Measurements from ENCODE around the gene ENOX1. TPM values are rescaled to one million over a fixed set of nuclear protein-coding genes. Genes with fewer than 3 reads are reported as not detected.

ENOX1 gene
- total and polyA plus RNA-seq, 9 of the 15 experiments (the other 6 are each of a cell fraction or from before 2014, with no cell fraction given) = not detected

DNA sequence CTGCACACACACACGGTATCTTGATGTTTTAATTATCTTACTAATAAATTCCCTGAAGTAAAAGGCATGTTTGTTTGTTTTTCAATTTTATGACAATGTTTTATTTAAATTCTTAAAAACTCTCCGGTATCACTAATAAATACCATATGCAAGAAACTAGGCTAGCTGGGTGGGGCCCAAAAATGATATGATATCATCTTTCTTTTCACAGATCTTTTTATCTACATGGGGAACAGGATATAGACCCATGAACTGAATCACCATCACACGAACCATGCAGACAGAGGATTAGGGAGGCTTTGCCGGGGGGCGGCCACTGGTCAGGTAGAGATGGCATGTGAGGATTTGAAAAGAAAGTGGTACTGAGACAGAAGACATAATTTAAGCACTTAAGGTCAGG lies 266.4 kb downstream of the ENOX1 start (continued):
- no peak for TF ChIP-seq ZBTB7A (IDR thresholded peaks at IDR 0.05; ENCODE audit: borderline replicate concordance, control insufficient read depth, low read depth, low read length)

- ChIA-PET CTCF (ENCODE audit: low intra/inter-chr PET ratio) (no interaction called here), POLR2A (no interaction called here)
- in situ Hi-C loops (cut with MboI) (no loop called here), intact Hi-C loops (cut with micrococcal nuclease) (no loop called here)
- no peak for DNase-seq (ENCODE audit: extremely low read depth in 1 of 4, low spot score in 3 of 4)
- Histone ChIP-seq H3K79me2 (ENCODE audit: control insufficient read depth, insufficient read depth, low read length) (no peaks in the 10 kb centered on the region), H4K20me1 (replicated peaks; ENCODE audit: control insufficient read depth, insufficient read depth, low read length) (no peaks in the 10 kb centered on the region), H3K4me3 (no peak overlapping the region), H3K36me3 (ENCODE audit: control insufficient read depth, insufficient read depth, low read length) (no peaks in the 10 kb centered on the region), H3K4me2 (ENCODE audit: insufficient read depth, low read length) (no peak overlapping the region), H3K9me1 (ENCODE audit: control insufficient read depth, insufficient read depth, low read length) (no peaks in the 10 kb centered on the region), H3K9ac (ENCODE audit: insufficient read depth in 1 of 2, low read depth in 2 of 2, low read length in 2 of 2) (no peak overlapping the region), H3K27me3 (ENCODE audit: control insufficient read depth in 2 of 2, insufficient read depth in 2 of 2, low read length in 2 of 2) (no peaks in the 10 kb centered on the region), H3K4me1 (replicated peaks in 1 of 2; ENCODE audit: control insufficient read depth in 2 of 2, insufficient read depth in 2 of 2, low read length in 2 of 2) (no peaks in the 10 kb centered on the region), H3K9me3 (replicated peaks; ENCODE audit: control insufficient read depth, insufficient read depth, low read depth, low read length) (no peaks in the 10 kb centered on the region), H3K27ac (ENCODE audit: extremely low read depth, low read depth, low read length) (no peak overlapping the region), H2AFZ (ENCODE audit: low read depth, low read length) (no peak overlapping the region)
- ATAC-seq = no peak
- no TSS peak for BruUV-seq (replicated peaks)
- FAIRE-seq = no peak
- TF ChIP-seq MAFG (tag; conservative IDR thresholded peaks at IDR 0.05) (no peak), PHTF2 (CRISPR knock-in tag; IDR thresholded peaks at IDR 0.05) (no peak), HCFC1 (IDR thresholded peaks at IDR 0.05; ENCODE audit: low read depth, low read length) (no peak), KLF1 (tag; IDR thresholded peaks at IDR 0.05) (no peak), ZNF766 (CRISPR knock-in tag; conservative IDR thresholded peaks at IDR 0.05) (no peak), GABPA (tag; conservative IDR thresholded peaks at IDR 0.05; ENCODE audit: low read depth) (no peak), CAMTA2 (CRISPR knock-in tag; conservative IDR thresholded peaks at IDR 0.05) (no peak), ZNF583 (CRISPR knock-in tag; IDR thresholded peaks at IDR 0.05) (no peak), RBM39 (optimal IDR thresholded peaks at IDR 0.05; ENCODE audit: low read depth, low read length) (no peak)
- TF ChIP-seq, protein P1, sequence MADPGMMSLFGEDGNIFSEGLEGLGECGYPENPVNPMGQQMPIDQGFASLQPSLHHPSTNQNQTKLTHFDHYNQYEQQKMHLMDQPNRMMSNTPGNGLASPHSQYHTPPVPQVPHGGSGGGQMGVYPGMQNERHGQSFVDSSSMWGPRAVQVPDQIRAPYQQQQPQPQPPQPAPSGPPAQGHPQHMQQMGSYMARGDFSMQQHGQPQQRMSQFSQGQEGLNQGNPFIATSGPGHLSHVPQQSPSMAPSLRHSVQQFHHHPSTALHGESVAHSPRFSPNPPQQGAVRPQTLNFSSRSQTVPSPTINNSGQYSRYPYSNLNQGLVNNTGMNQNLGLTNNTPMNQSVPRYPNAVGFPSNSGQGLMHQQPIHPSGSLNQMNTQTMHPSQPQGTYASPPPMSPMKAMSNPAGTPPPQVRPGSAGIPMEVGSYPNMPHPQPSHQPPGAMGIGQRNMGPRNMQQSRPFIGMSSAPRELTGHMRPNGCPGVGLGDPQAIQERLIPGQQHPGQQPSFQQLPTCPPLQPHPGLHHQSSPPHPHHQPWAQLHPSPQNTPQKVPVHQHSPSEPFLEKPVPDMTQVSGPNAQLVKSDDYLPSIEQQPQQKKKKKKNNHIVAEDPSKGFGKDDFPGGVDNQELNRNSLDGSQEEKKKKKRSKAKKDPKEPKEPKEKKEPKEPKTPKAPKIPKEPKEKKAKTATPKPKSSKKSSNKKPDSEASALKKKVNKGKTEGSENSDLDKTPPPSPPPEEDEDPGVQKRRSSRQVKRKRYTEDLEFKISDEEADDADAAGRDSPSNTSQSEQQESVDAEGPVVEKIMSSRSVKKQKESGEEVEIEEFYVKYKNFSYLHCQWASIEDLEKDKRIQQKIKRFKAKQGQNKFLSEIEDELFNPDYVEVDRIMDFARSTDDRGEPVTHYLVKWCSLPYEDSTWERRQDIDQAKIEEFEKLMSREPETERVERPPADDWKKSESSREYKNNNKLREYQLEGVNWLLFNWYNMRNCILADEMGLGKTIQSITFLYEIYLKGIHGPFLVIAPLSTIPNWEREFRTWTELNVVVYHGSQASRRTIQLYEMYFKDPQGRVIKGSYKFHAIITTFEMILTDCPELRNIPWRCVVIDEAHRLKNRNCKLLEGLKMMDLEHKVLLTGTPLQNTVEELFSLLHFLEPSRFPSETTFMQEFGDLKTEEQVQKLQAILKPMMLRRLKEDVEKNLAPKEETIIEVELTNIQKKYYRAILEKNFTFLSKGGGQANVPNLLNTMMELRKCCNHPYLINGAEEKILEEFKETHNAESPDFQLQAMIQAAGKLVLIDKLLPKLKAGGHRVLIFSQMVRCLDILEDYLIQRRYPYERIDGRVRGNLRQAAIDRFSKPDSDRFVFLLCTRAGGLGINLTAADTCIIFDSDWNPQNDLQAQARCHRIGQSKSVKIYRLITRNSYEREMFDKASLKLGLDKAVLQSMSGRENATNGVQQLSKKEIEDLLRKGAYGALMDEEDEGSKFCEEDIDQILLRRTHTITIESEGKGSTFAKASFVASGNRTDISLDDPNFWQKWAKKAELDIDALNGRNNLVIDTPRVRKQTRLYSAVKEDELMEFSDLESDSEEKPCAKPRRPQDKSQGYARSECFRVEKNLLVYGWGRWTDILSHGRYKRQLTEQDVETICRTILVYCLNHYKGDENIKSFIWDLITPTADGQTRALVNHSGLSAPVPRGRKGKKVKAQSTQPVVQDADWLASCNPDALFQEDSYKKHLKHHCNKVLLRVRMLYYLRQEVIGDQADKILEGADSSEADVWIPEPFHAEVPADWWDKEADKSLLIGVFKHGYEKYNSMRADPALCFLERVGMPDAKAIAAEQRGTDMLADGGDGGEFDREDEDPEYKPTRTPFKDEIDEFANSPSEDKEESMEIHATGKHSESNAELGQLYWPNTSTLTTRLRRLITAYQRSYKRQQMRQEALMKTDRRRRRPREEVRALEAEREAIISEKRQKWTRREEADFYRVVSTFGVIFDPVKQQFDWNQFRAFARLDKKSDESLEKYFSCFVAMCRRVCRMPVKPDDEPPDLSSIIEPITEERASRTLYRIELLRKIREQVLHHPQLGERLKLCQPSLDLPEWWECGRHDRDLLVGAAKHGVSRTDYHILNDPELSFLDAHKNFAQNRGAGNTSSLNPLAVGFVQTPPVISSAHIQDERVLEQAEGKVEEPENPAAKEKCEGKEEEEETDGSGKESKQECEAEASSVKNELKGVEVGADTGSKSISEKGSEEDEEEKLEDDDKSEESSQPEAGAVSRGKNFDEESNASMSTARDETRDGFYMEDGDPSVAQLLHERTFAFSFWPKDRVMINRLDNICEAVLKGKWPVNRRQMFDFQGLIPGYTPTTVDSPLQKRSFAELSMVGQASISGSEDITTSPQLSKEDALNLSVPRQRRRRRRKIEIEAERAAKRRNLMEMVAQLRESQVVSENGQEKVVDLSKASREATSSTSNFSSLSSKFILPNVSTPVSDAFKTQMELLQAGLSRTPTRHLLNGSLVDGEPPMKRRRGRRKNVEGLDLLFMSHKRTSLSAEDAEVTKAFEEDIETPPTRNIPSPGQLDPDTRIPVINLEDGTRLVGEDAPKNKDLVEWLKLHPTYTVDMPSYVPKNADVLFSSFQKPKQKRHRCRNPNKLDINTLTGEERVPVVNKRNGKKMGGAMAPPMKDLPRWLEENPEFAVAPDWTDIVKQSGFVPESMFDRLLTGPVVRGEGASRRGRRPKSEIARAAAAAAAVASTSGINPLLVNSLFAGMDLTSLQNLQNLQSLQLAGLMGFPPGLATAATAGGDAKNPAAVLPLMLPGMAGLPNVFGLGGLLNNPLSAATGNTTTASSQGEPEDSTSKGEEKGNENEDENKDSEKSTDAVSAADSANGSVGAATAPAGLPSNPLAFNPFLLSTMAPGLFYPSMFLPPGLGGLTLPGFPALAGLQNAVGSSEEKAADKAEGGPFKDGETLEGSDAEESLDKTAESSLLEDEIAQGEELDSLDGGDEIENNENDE (IDR thresholded peaks at IDR 0.05; ENCODE audit: low read depth, low read length) = no peak
These were observed 267.9 kb downstream of the ENOX1 start for GRCh38 chr13:43518833-43519232.
